A549 (cell line): Measurements from ENCODE around the gene SFT2D1. TPM values are rescaled to one million over a fixed set of nuclear protein-coding genes. Genes with fewer than 3 reads are reported as not detected.

Experiments
- ATAC-seq, 2 experiments: fragments of 200-7000 bp in 1 of 2; fragments of >200 bp in 1 of 2; cut with Nextera tagmentation in 1 of 2; cut with Tn5 transposase in 1 of 2; 3 replicates each; pipeline versions ENCODE4 v1.8.0 to v1.9.1; 2018 to 2020; ENCODE audit warnings: mild to moderate bottlenecking in 1 of 2, moderate library complexity in 1 of 2
- CTCF ChIA-PET: fragments of 300-600 bp; sonication (Branson Sonifier 250); formaldehyde crosslinking; extraction: SDS; loops from one replicate; lab custom pipeline; 2021; ENCODE audit warnings: antibody characterized with exemption, inconsistent platforms; lab: Yijun Ruan, JAX
- POLR2A ChIA-PET: fragments of 350-600 bp; formaldehyde crosslinking; extraction: SDS; loops from one replicate; lab custom pipeline; 2021; ENCODE audit warnings: antibody characterized with exemption, inconsistent platforms; lab: Yijun Ruan, JAX
- DNase-seq, 2 experiments: peaks; one replicate each; pipeline versions ENCODE4 v3.0.0 to v3.0.0-alpha.2; 2011 to 2016; ENCODE audit warnings: low read depth in 1 of 2, low spot score in 1 of 2
- FAIRE-seq: peaks from 2 replicates; lab custom pipeline; 2011; peaks lifted over from hg19 to GRCh38; lab: Jason Lieb, UNC
- H3K27ac ChIP-seq, 2 experiments: fragments of >200 bp; sonication (Bioruptor Twin); formaldehyde crosslinking; 3 replicates each; pipeline ENCODE4 v1.5.1; 2016 to 2017
- H3K4me1 ChIP-seq: fragments of >200 bp; sonication (Bioruptor Twin); formaldehyde crosslinking; 3 replicates; pipeline ENCODE4 v1.6.1; 2016
- H3K4me2 ChIP-seq: fragments of >200 bp; sonication (Bioruptor Twin); formaldehyde crosslinking; 3 replicates; pipeline ENCODE4 v1.6.1; 2016
- H3K4me3 ChIP-seq: fragments of >200 bp; sonication (Bioruptor Twin); formaldehyde crosslinking; 3 replicates; pipeline ENCODE4 v1.5.1; 2016
- H3K9me3 ChIP-seq: fragments of >200 bp; sonication (Bioruptor Twin); formaldehyde crosslinking; 3 replicates; pipeline ENCODE4 v1.6.1; 2016
- EHMT2 ChIP-seq: fragments of 200-600 bp; sonication (generic); IDR thresholded peaks from 2 replicates; pipeline ENCODE4 v1.6.1; 2016; ENCODE audit warnings: antibody characterized with exemption, low read depth, mild to moderate bottlenecking, moderate library complexity
- ESRRA ChIP-seq: fragments of 150-350 bp; IDR thresholded peaks from 2 replicates; pipeline ENCODE4 v1.6.1; 2014; ENCODE audit warnings: mild to moderate bottlenecking, low read length, borderline replicate concordance
- FOSL2 ChIP-seq, 2 experiments: fragments of 450-650 bp in 1 of 2; fragments of >200 bp in 1 of 2; sonication (Bioruptor Twin) in 1 of 2; formaldehyde crosslinking; IDR thresholded peaks; 2 replicates each; pipeline versions ENCODE4 v1.5.0 to v1.6.1; 2016 to 2020; ENCODE audit warnings: mild to moderate bottlenecking in 1 of 2, moderate library complexity in 1 of 2
- HEYL ChIP-seq: fragments of 250-450 bp; sonication (Bioruptor Pico); IDR thresholded peaks from 2 replicates; pipeline ENCODE4 v1.8.0; 2021; ENCODE audit warnings: mild to moderate bottlenecking, moderate library complexity
- HOXB5 ChIP-seq: fragments of 250-450 bp; sonication (Bioruptor Pico); IDR thresholded peaks from 2 replicates; pipeline ENCODE4 v1.5.0; 2020; ENCODE audit warnings: mild to moderate bottlenecking, moderate library complexity
- JUNB ChIP-seq: fragments of >200 bp; sonication (Bioruptor Twin); formaldehyde crosslinking; IDR thresholded peaks from 2 replicates; pipeline ENCODE4 v1.6.1; 2016
- KDM1A ChIP-seq: fragments of 200-600 bp; sonication (generic); IDR thresholded peaks from 2 replicates; pipeline ENCODE4 v1.6.1; 2016; ENCODE audit warnings: low read depth, mild to moderate bottlenecking
- KDM5A ChIP-seq: fragments of 200-600 bp; sonication (generic); IDR thresholded peaks from 2 replicates; pipeline ENCODE4 v1.6.1; 2016; ENCODE audit warnings: antibody characterized with exemption, mild to moderate bottlenecking
- NPAS2 ChIP-seq: fragments of 250-450 bp; sonication (Bioruptor Pico); IDR thresholded peaks from 2 replicates; pipeline ENCODE4 v1.8.0; 2022; ENCODE audit warnings: mild to moderate bottlenecking, moderate library complexity, borderline replicate concordance
- RCOR1 ChIP-seq: fragments of 150-350 bp; IDR thresholded peaks from 2 replicates; pipeline ENCODE4 v1.6.1; 2014; ENCODE audit warnings: antibody characterized with exemption, low read length, low read depth
- RNF2 ChIP-seq: fragments of 200-600 bp; sonication (generic); IDR thresholded peaks from 2 replicates; pipeline ENCODE4 v1.6.1; 2016; ENCODE audit warnings: low read depth, mild to moderate bottlenecking, antibody characterized with exemption, moderate library complexity, borderline replicate concordance
- SMC3 ChIP-seq: fragments of >200 bp; sonication (Bioruptor Twin); formaldehyde crosslinking; IDR thresholded peaks from 3 replicates; pipeline ENCODE4 v1.6.1; 2018; ENCODE audit warnings: inconsistent platforms
- TFCP2L1 ChIP-seq: fragments of 250-450 bp; sonication (Bioruptor Pico); IDR thresholded peaks from 2 replicates; pipeline ENCODE4 v1.5.0; 2021; ENCODE audit warnings: mild to moderate bottlenecking
- ZFP36 ChIP-seq: fragments of 450-650 bp; IDR thresholded peaks from 2 replicates; pipeline ENCODE4 v1.6.1; 2014; ENCODE audit warnings: borderline replicate concordance; ENCODE audit not compliant: partially characterized antibody
- ZSCAN20 ChIP-seq: fragments of 250-450 bp; sonication (Bioruptor Pico); IDR thresholded peaks from 2 replicates; pipeline ENCODE4 v1.8.0; 2022; ENCODE audit warnings: mild to moderate bottlenecking, moderate library complexity
- WGBS: methylation state at CpG from one replicate; pipeline ENCODE4 v1.1.6; 2017; ENCODE audit errors: missing lambda C conversion rate; 5-methylcytosine and 5-hydroxymethylcytosine counted together
- polyA plus RNA-seq, 4 experiments: library from polyadenylated mRNA; depleted of rRNA in 3 of 4; stranded (reverse); fragments of >200 nt; fragmentation: RNase III in 1 of 4; extraction: RNeasy Plus Mini Kit Qiagen cat#74134 plus additional on column Dnase treatment in 1 of 4; gene quantifications; 2 replicates in 3 of 4; 3 replicates in 1 of 4; pipeline ENCODE4 v1.2.3, GENCODE V29; 2011 to 2017
- TF ChIP-seq, protein P1 (sequence below): IDR thresholded peaks from 2 replicates; pipeline ENCODE4 v1.6.1; 2012
- TF ChIP-seq, protein P2 (sequence below): fragments of >200 bp; sonication (Bioruptor Twin); formaldehyde crosslinking; IDR thresholded peaks from 2 replicates; pipeline ENCODE4 v1.6.1; 2016

The SFT2D1 gene
- polyA plus RNA-seq, 2 of the 4 experiments (the other 2 are of a cell fraction), result 48.1 to 74.4 TPM

DNA sequence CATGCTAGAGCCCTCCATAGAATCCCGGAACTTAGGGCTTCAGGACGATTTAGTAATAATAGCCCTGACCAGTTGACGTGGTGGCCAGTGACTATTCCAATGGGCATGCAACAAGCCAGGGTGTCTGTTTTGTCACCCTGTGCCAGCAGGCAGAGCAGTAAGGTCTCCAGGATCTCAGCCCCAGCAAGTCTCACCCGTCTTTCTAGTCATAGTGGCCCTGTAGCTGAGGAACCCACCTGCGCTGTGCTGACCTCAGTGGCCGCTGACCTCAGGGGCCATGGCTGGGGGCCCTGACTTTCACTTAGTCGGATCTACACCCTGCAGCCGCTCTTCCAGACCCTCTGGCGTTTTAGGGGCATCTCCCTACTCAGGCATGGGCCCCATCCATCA is 71.0 kb downstream of the SFT2D1 start:
- WGBS, result 56% methylated on average over 9 of the region's 9 CpGs
- Histone ChIP-seq H3K4me3 (no peak overlapping the region), H3K9me3 (no peaks in the 10 kb centered on the region), H3K4me2 (no peak overlapping the region), H3K4me1 (no peaks in the 10 kb centered on the region), H3K27ac (no peak overlapping the region)
- ATAC-seq (no peak), FAIRE-seq (no peak), DNase-seq (no peak)
- ChIA-PET CTCF (no interaction called here), POLR2A (no interaction called here)
- TF ChIP-seq RNF2 (no peak), EHMT2 (no peak), RCOR1 (no peak), ZSCAN20 (no peak), KDM1A (no peak), KDM5A (no peak), ZFP36 (no peak), NPAS2 (no peak), JUNB (no peak)
- TF ChIP-seq, protein P1, sequence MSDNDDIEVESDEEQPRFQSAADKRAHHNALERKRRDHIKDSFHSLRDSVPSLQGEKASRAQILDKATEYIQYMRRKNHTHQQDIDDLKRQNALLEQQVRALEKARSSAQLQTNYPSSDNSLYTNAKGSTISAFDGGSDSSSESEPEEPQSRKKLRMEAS, result no peak
- TF ChIP-seq, protein P2, sequence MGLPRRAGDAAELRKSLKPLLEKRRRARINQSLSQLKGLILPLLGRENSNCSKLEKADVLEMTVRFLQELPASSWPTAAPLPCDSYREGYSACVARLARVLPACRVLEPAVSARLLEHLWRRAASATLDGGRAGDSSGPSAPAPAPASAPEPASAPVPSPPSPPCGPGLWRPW, result no peak

DNA sequence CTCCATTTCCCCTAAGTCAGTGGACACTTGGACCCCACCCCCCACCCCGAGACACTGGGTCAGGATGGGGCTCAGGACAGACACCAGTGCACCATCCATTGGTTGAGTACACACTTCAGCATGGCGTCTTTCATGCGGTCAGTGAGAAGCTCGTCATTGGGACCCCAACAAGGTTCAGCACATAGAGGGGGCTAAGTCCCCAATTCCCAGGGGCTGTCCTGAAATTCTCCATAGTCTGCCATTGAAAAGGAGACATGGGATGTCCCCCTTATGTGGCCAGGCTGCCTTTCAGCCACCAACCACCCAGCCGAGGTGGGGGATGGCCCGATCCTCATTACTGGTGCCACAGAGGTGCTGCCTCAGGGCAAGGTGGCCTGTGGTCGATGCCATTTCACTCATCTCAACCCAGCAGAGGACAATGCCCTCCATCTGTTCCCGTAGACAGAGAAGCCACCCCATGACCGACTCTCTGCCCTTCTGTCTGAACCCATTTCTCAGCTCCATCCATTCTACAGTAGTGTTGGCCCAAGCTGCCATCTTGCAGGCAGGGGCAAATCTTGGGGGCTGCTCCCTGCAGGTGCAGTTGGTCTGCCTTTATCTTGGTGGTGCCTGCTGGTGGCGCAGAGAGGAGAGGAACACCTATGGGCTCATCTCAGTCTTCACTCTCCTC is 71.5 kb downstream of the SFT2D1 start:
- H3K4me2 ChIP-seq, result no peak overlapping the region
- ATAC-seq, result no peak
- no peak overlapping the region for H3K27ac ChIP-seq
- H3K4me3 ChIP-seq, result no peak overlapping the region
- no peak for DNase-seq
- no peaks in the 10 kb centered on the region for H3K4me1 ChIP-seq
- H3K9me3 ChIP-seq, result no peaks in the 10 kb centered on the region
- TF ChIP-seq ZSCAN20 (no peak), KDM5A (no peak), FOSL2 (IDR thresholded peaks at IDR 0.05) (no peak), FOSL2 (CRISPR knock-in tag; IDR thresholded peaks at IDR 0.05) (no peak), TFCP2L1 (CRISPR knock-in tag) (no peak), ESRRA (no peak), SMC3 (no peak), HEYL (CRISPR knock-in tag) (no peak), HOXB5 (CRISPR knock-in tag) (no peak)
- TF ChIP-seq, protein P2, result no peak
- TF ChIP-seq, protein P1, result no peak
- 29% methylated on average over 6 of the region's 10 CpGs for WGBS
- FAIRE-seq, result no peak
- POLR2A ChIA-PET, result no interaction called here
- CTCF ChIA-PET, result no interaction called here

Other genes starting within 250 kb of the SFT2D1 start
- gene TBXT, start 174.7 kb downstream of the SFT2D1 start, polyA plus RNA-seq (2011; rRNA removed), result not detected in 2 replicates
- not detected in 3 replicates for gene TBXT, start 174.7 kb downstream of the SFT2D1 start, polyA plus RNA-seq (2017; fragmentation: RNase III; extraction: RNeasy Plus Mini Kit Qiagen cat#74134 plus additional on column Dnase treatment)
- 0.07 and 0.13 TPM in 2 replicates for gene PRR18, start 34.2 kb downstream of the SFT2D1 start, polyA plus RNA-seq (2011; rRNA removed)
- gene PRR18, start 34.2 kb downstream of the SFT2D1 start, polyA plus RNA-seq (2017; fragmentation: RNase III; extraction: RNeasy Plus Mini Kit Qiagen cat#74134 plus additional on column Dnase treatment), result 0.04 to 0.08 TPM (median 0.08 TPM) in 3 replicates
- 5.1 and 7.7 TPM in 2 replicates for gene MPC1, start 40.4 kb upstream of the SFT2D1 start, polyA plus RNA-seq (2011; rRNA removed)
- gene MPC1, start 40.4 kb upstream of the SFT2D1 start, polyA plus RNA-seq (2017; fragmentation: RNase III; extraction: RNeasy Plus Mini Kit Qiagen cat#74134 plus additional on column Dnase treatment), result 4.4 to 4.9 TPM (median 4.8 TPM) in 3 replicates
- 0.67 and 0.78 TPM in 2 replicates for gene RAMACL, start 244.1 kb upstream of the SFT2D1 start, polyA plus RNA-seq (2011; rRNA removed)
- gene RAMACL, start 244.1 kb upstream of the SFT2D1 start, polyA plus RNA-seq (2017; fragmentation: RNase III; extraction: RNeasy Plus Mini Kit Qiagen cat#74134 plus additional on column Dnase treatment), result 0.08 to 0.12 TPM (median 0.08 TPM) in 3 replicates